Measurements from ENCODE around the gene RDH14. TPM values are rescaled to one million over a fixed set of nuclear protein-coding genes. Genes with fewer than 3 reads are reported as not detected.
A peak's percentile ranks its signal among the peaks of the same experiment; 100 is the strongest.

Gene RDH14
- polyA plus RNA-seq (2011; rRNA removed): 42.2 and 44.5 TPM in 2 replicates
- polyA plus RNA-seq (2012; cell fraction: cytosol; rRNA removed): 15.5 and 20.6 TPM in 2 replicates
- polyA plus RNA-seq (2012; cell fraction: nucleus; rRNA removed): 9.8 and 11.7 TPM in 2 replicates
- polyA plus RNA-seq (2017; fragmentation: RNase III; extraction: RNeasy Plus Mini Kit Qiagen cat#74134 plus additional on column Dnase treatment): 32.2 to 37.0 TPM (median 36.2 TPM) in 3 replicates
- 12.1 and 14.5 TPM in 2 replicates for polyA minus RNA-seq (2011; rRNA and poly(A)+ RNA removed)

- Histone ChIP-seq H3K4me1 (peaks cover 15% of the 10 kb centered on the region), H3K27ac (peak within 1 kb of the TSS; percentile 92 to 96), H3K9me3 (no peaks in the 10 kb centered on the region), H3K4me3 (peak within 1 kb of the TSS; percentile 86), H3K4me2 (peak within 1 kb of the TSS; percentile 88)
- ChIA-PET POLR2A (interaction anchor here (0.6 to 1.2 kb wide), 5 partner anchors 8 to 1241 kb away, joined by 3 to 4 read pairs (median 4); no protein-coding TSS in a partner anchor), CTCF (interaction anchor here (1.4 to 2.1 kb wide), 4 partner anchors 12 to 173 kb away, joined by 4 to 11 read pairs (median 6); no protein-coding TSS in a partner anchor)
- ATAC-seq (peak; percentile 98 to 99), DNase-seq (ENCODE audit: low read depth in 1 of 2, low spot score in 1 of 2) (peak; percentile 89 to 94), FAIRE-seq (peak; percentile 46)
- TF ChIP-seq KDM5A (IDR thresholded peaks at IDR 0.05): peak; percentile 47; the same call in 1 of the 2 replicates
- TF ChIP-seq PHF8 (IDR thresholded peaks at IDR 0.05; ENCODE audit: borderline replicate concordance, low read depth): peak; percentile 99
- TF ChIP-seq RNF2 (IDR thresholded peaks at IDR 0.05; ENCODE audit: borderline replicate concordance, low read depth): no peak
- TF ChIP-seq HOXB5 (CRISPR knock-in tag; IDR thresholded peaks at IDR 0.05): no peak
- TF ChIP-seq REST (IDR thresholded peaks at IDR 0.05): 0 out of 2 replicates have a peak, but pooled peaks have one; percentile 34
- TF ChIP-seq TFCP2L1 (CRISPR knock-in tag; IDR thresholded peaks at IDR 0.05): no peak
- TF ChIP-seq MAX (IDR thresholded peaks at IDR 0.05): peak; percentile 78
- 0 out of 2 replicates have a peak, but pooled peaks have one; percentile 41 for TF ChIP-seq TP53 (CRISPR knock-in tag; IDR thresholded peaks at IDR 0.05)
- no peak for TF ChIP-seq NPAS2 (CRISPR knock-in tag; IDR thresholded peaks at IDR 0.05; ENCODE audit: borderline replicate concordance)
- TF ChIP-seq GATA3 (IDR thresholded peaks at IDR 0.05; ENCODE audit: borderline replicate concordance): no peak
- TF ChIP-seq CHD4 (IDR thresholded peaks at IDR 0.05; ENCODE audit: borderline replicate concordance): no peak
- no peak; the same call in 1 of the 2 replicates for TF ChIP-seq USF2 (IDR thresholded peaks at IDR 0.05)
- peak; percentile 67; the same call in 1 of the 3 replicates for TF ChIP-seq BCL3 (IDR thresholded peaks at IDR 0.05)
- TF ChIP-seq JUN (IDR thresholded peaks at IDR 0.05): peak; percentile 67 to 91; a peak in 3 of 5 replicates
- TF ChIP-seq EHF (CRISPR knock-in tag; IDR thresholded peaks at IDR 0.05): no peak
- TF ChIP-seq ZFP36 (IDR thresholded peaks at IDR 0.05; ENCODE audit: borderline replicate concordance, partially characterized antibody): no peak
- TF ChIP-seq NR3C1 (IDR thresholded peaks at IDR 0.05): no peak
- TF ChIP-seq MAZ (IDR thresholded peaks at IDR 0.05; ENCODE audit: borderline replicate concordance, low read depth, low read length): 0 out of 2 replicates have a peak, but pooled peaks have one; percentile 29
- no peak for TF ChIP-seq HDAC2 (IDR thresholded peaks at IDR 0.05)
- TF ChIP-seq JUNB (IDR thresholded peaks at IDR 0.05): no peak
- no peak for TF ChIP-seq HOXA7 (CRISPR knock-in tag; IDR thresholded peaks at IDR 0.05)
- no peak for TF ChIP-seq FOSL2 (IDR thresholded peaks at IDR 0.05)
- TF ChIP-seq FOSL2 (CRISPR knock-in tag; IDR thresholded peaks at IDR 0.05): no peak
- WGBS (ENCODE audit: missing lambda C conversion rate): 0% methylated on average over 11 of the region's 81 CpGs
Measured at GRCh38 chr2:18560031-18560796, at the start of gene RDH14. RDH14 (minus strand) TSS chr2:18560653; CDS start chr2:18560572, 81 bp downstream.

Data from A549 (cell line).